Fibroblast of villous mesenchyme (primary cell): Measurements from ENCODE around the gene PRDM16. TPM values are rescaled to one million over a fixed set of nuclear protein-coding genes. Genes with fewer than 3 reads are reported as not detected.

Experiments used
- DNase-seq: peaks from one replicate; pipeline ENCODE4 v3.0.0-alpha.2; 2010; ENCODE audit warnings: low read depth
- H3K4me3 ChIP-seq: 2 replicates; pipeline ENCODE4 v1.5.1; 2011; ENCODE audit warnings: low read depth, mild to moderate bottlenecking, low read length
- CTCF ChIP-seq: IDR thresholded peaks from 2 replicates; pipeline ENCODE4 v1.5.1; 2012; ENCODE audit warnings: low read depth, mild to moderate bottlenecking, low read length; ENCODE audit not compliant: insufficient read depth
- total RNA-seq: library from RNA; depleted of rRNA; stranded (reverse); fragments of >200 nt; gene quantifications from 2 replicates; pipeline ENCODE4 v1.2.3, GENCODE V29; 2012

Gene PRDM16
- total RNA-seq, 1 donor, result 1.7 TPM

- TF ChIP-seq CTCF, result no peak
- no peak overlapping the region for H3K4me3 ChIP-seq
- no peak for DNase-seq
These were observed 410.7 kb downstream of the PRDM16 start for GRCh38 chr1:3479511-3480368.

- TF ChIP-seq CTCF, result no peak
- no peak overlapping the region for H3K4me3 ChIP-seq
- DNase-seq, result no peak
These were observed 411.3 kb downstream of the PRDM16 start for GRCh38 chr1:3480369-3480719.

- H3K4me3 ChIP-seq, result no peak overlapping the region
- DNase-seq, result no peak
- no peak for TF ChIP-seq CTCF
These were observed 412.0 kb downstream of the PRDM16 start for GRCh38 chr1:3481046-3481445.

- TF ChIP-seq CTCF, result no peak
- DNase-seq, result no peak
These were observed 412.9 kb downstream of the PRDM16 start for GRCh38 chr1:3481836-3482375.

GRCh38 chr1:3482378-3482849, 413.4 kb downstream of the PRDM16 start:
- DNase-seq, result no peak
- no peak overlapping the region for H3K4me3 ChIP-seq

More at GRCh38 chr1:3481836-3482375, 412.9 kb downstream of the PRDM16 start:
- H3K4me3 ChIP-seq, result no peak overlapping the region

GRCh38 chr1:3483380-3483779, 414.4 kb downstream of the PRDM16 start:
- DNase-seq, result no peak
- TF ChIP-seq CTCF, result no peak
- H3K4me3 ChIP-seq, result no peak overlapping the region

More at GRCh38 chr1:3482378-3482849, 413.4 kb downstream of the PRDM16 start:
- TF ChIP-seq CTCF, result no peak
